GM12872 (cell line): ENCODE measurements around the gene GGACT.

Source experiments
- CTCF ChIP-seq: IDR thresholded peaks from 3 replicates; pipeline ENCODE4 v1.5.1; 2011; ENCODE audit warnings: low read depth, mild to moderate bottlenecking, low read length, moderate library complexity; ENCODE audit not compliant: insufficient read depth

GGACT gene

DNA sequence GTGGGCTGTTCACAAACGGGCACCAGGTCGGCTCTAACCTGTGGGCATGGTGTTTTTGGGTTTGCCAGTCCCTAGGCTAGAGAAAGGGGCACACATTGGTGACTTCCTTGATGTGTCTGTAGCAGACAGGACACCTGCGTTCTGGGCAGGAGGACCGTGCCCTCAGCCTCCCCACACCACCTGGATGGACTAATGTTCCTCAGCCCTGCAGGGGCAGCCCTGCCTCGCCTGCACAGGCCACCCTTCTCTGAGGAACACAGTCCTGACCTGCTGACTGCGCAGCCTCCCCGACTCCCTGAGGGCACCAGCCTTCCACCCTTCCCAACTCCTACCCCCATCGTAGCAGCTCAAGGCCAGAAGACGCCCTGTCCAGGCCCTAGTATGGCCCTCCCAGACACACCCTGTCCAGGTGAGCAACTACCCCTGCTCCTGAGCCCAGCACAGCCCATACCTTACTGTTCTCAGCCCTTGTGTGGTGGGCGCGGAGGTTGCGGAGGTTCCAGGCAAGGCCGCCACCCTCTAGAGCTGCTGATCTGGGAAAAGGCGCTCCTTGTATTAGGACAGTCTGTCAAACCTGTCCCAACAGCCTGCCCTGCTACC is 55.7 kb downstream of the GGACT start:
- TF ChIP-seq CTCF, result no peak

DNA sequence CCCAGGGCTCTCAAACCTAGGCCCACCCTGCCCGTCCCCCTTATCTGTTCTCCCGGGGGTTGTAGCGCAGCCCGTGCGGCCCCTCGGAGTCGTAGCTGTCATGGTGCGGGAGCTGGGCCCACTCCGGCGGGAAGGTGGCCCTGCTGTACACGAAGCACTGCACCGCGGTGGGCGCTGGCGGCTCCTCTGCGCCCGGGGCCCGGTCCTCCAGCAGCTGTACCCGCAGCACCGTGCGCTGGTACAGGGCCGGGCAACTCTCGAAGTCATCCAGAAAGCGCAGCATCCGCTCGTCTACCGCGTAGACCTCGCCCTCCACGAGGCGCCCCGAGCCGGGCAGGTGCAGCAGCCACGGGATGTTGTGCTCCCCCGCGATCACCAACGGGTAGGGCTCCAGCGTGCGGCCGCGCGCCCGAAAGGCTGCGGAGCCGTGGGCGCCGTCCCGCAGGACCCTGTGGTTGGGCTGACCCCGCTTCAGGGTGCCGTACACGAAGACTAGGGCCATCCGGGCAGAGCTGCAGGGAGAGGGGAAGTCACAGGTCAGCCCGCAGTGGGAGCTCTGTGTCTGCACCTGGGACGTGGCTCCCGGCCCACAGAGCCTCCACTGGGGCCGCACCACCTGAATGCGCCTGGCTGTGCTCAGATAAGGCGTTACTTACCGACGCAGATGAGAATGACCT is 56.4 kb downstream of the GGACT start:
- no peak for TF ChIP-seq CTCF

DNA sequence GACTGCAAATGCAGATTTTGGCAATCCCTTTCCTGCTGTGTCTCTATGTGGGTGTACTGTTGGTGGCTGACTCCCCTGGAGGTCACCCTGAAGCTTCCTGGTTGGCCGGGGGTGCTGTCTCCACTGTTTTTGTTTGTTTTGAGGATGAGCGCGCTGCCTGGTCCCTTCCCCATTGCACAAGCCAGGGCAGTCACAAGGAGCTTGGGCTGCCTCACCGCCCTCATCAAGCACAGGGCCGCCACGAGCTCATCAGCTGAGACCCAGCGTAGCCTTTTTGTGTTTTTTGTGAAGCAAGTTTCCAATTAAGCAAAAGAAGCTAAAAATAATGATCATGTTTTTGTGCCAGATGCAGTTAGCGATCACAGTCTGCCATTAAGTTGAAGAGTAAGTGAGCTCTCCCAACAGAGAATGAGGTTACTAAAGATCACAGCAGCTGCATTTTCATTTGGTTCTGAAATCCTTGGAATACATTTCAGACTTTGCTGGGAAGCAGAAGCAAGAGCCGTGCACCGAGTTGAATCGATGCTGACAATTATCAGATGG is 57.8 kb downstream of the GGACT start:
- TF ChIP-seq CTCF, result no peak

DNA sequence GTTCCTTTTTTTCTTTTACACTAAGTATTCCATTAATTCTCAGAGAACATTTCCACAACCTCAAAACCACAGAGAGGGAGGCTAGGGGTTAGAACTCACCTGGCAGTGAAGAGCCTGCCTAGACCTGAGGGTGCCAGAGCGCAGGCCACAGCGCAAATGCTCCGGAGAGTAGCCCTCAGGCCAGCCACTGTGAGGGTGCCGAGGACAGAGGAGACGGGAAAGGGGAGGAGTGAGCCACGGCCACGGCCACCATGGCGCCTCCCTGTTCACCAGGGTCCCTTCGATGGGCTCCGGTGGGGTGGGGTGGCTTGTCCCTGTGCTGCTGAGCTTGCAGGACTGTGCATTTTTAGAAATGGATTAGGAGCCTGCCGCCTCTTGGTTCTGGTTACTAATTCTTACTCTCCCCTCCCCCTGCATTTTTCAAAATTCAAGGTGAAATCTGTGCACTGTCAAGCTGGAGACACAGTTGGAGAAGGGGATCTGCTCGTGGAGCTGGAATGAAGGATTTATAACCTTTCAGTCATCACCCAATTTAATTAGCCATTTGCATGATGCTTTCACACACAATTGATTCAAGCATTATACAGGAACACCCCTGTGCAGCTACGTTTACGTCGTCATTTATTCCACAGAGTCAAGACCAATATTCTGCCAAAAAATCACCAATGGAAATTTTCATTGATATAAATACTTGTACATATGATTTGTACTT is 58.8 kb downstream of the GGACT start:
- TF ChIP-seq CTCF, result no peak

DNA sequence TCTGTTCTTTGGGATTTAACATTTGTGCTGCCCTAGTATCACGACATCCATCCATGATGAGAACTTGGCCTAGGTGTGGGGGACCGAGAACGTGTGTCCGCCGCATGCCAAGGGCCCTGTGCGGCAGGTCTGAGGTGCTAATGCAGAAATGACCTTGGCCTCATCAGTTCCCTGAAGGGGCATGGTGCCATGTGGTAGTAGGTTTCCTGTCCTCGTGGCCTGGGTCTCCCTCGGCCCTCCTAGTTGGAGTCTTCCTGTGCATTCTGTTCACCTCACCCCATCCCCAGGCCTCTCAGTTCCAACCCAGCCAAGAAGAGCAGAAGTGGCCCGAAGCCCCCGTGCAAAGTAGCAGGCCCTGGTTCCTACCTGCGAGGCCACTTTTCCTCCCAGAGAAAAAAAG is 59.8 kb downstream of the GGACT start:
- TF ChIP-seq CTCF, result no peak

GRCh38 chr13:100528353-100528752 is 60.2 kb downstream of the GGACT start:
- TF ChIP-seq CTCF, result no peak

DNA sequence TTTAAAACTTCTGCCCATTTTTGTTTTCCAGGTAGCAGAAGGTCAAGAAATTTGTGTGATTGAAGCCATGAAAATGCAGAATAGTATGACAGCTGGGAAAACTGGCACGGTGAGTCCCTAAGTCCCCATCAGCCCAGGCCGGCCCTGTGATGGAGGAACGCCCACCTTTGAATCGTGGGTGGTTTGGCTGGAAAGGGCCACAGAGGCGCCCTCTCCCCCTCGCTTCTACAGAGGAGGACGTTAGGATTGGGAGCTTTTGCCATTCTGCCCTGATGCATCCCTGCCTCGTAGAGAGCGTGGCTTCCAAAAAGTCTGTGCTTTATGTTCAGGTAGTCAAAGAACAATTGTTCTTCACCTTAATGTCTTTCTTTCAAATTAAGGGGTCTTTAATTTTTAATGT is 60.9 kb downstream of the GGACT start:
- TF ChIP-seq CTCF, result no peak
